BJ (cell line): ENCODE data around the gene BCDIN3D. TPM values are rescaled to one million over a fixed set of nuclear protein-coding genes. Genes with fewer than 3 reads are reported as not detected.

Experiments
- CTCF ChIA-PET: fragments of 350-600 bp; formaldehyde crosslinking; extraction: SDS; loops from one replicate; lab custom pipeline; 2021; ENCODE audit warnings: antibody characterized with exemption, inconsistent platforms; lab: Yijun Ruan, JAX
- POLR2A ChIA-PET: fragments of 300-600 bp; sonication (Branson Sonifier 250); formaldehyde crosslinking; extraction: SDS; loops from one replicate; lab custom pipeline; 2021; ENCODE audit warnings: antibody characterized with exemption; lab: Charles Lee
- DNase-seq: peaks from one replicate; pipeline ENCODE4 v3.0.0-alpha.2; 2011; ENCODE audit warnings: low read depth
- H3K27me3 ChIP-seq: 2 replicates; pipeline ENCODE4 v1.6.0; 2011; ENCODE audit warnings: low read length; ENCODE audit not compliant: control insufficient read depth, insufficient read depth
- H3K36me3 ChIP-seq: 2 replicates; pipeline ENCODE4 v1.5.1; 2011; ENCODE audit warnings: low read length; ENCODE audit not compliant: control insufficient read depth, insufficient read depth
- H3K4me3 ChIP-seq: 2 replicates; pipeline ENCODE4 v1.5.1; 2011; ENCODE audit warnings: low read depth, mild to moderate bottlenecking, control low read depth, low read length
- polyA plus RNA-seq: library from polyadenylated mRNA; depleted of rRNA; stranded (reverse); fragments of >200 nt; gene quantifications from 2 replicates; pipeline ENCODE4 v1.2.3, GENCODE V29; 2011
- TF ChIP-seq, protein P1 (sequence below): IDR thresholded peaks from 2 replicates; pipeline ENCODE4 v1.5.1; 2011; ENCODE audit warnings: low read depth, mild to moderate bottlenecking, control low read depth, inconsistent platforms, low read length, moderate library complexity; ENCODE audit not compliant: insufficient read depth

BCDIN3D gene
- polyA plus RNA-seq, 1 experiment, result 2.6 TPM

DNA sequence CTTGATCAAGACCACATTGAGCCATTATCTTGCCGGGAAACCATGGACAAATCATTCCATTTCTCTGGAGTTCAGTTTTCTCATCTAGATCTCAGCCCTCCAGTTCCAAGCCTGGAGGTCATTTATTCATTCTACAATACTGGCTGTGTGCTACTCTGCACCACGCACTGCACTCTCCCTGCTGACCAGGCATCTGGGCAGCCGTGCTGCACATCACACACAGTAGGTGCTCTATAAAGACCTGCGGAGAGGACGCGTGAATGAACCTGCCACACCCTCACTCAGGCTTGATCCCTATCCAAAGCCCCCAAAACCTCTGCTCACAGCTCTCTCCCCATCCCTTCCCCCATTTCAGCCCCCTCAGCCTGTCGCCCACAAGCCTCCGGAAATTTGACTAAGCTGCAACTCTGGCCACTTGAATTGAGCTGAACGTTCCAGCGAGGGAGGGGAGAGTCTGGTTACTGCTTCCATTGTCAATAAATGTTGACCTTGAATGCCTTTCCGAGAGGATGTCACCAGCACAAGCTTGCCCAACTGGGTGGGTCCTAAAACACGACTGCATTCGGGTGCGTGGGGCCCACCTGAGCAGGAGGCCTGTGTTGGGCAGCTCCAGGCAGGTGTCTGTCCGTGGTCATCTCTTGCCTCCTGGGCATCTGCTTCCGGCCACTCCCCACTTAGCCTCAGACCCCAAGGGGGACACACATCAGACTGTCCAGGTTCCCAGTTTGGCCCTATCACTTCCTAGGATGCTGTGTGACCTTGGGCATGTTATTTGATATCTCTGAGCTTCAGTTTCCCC, 43.0 kb upstream of the BCDIN3D start:
- DNase-seq, result no peak
- Histone ChIP-seq H3K36me3 (no peaks in the 10 kb centered on the region), H3K4me3 (no peak overlapping the region), H3K27me3 (peaks cover 31% of the 10 kb centered on the region)
- POLR2A ChIA-PET, result no interaction called here
- TF ChIP-seq, protein P1, sequence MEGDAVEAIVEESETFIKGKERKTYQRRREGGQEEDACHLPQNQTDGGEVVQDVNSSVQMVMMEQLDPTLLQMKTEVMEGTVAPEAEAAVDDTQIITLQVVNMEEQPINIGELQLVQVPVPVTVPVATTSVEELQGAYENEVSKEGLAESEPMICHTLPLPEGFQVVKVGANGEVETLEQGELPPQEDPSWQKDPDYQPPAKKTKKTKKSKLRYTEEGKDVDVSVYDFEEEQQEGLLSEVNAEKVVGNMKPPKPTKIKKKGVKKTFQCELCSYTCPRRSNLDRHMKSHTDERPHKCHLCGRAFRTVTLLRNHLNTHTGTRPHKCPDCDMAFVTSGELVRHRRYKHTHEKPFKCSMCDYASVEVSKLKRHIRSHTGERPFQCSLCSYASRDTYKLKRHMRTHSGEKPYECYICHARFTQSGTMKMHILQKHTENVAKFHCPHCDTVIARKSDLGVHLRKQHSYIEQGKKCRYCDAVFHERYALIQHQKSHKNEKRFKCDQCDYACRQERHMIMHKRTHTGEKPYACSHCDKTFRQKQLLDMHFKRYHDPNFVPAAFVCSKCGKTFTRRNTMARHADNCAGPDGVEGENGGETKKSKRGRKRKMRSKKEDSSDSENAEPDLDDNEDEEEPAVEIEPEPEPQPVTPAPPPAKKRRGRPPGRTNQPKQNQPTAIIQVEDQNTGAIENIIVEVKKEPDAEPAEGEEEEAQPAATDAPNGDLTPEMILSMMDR, result no peak
- CTCF ChIA-PET, result interaction anchor here (1.1 to 1.9 kb wide), 2 partner anchors 12 to 60 kb away, joined by 3 to 9 read pairs; no protein-coding TSS in a partner anchor

DNA sequence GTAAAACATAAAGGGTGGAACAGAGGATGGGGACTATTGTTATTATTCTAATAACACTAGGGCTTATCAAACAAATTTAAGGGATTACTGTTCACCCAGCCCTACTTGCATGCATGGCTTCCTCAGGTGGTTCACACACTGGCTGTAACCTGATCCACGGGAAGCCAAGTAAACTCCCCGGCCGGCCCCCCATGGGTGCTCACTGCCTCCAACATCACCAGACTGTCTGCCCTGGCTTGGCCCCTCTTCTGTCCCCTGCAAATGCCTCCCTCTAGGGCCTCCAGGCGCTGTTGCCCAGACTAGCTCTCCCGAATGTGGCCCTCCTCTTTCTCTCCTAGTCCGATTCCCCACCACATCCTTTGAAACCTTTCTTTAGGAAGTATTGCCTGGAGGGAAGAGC, 42.2 kb upstream of the BCDIN3D start:
- Histone ChIP-seq H3K4me3 (no peak overlapping the region), H3K27me3 (peaks cover 28% of the 10 kb centered on the region), H3K36me3 (no peaks in the 10 kb centered on the region)
- CTCF ChIA-PET, result no interaction called here
- TF ChIP-seq, protein P1, result no peak
- no peak for DNase-seq
- POLR2A ChIA-PET, result no interaction called here

DNA sequence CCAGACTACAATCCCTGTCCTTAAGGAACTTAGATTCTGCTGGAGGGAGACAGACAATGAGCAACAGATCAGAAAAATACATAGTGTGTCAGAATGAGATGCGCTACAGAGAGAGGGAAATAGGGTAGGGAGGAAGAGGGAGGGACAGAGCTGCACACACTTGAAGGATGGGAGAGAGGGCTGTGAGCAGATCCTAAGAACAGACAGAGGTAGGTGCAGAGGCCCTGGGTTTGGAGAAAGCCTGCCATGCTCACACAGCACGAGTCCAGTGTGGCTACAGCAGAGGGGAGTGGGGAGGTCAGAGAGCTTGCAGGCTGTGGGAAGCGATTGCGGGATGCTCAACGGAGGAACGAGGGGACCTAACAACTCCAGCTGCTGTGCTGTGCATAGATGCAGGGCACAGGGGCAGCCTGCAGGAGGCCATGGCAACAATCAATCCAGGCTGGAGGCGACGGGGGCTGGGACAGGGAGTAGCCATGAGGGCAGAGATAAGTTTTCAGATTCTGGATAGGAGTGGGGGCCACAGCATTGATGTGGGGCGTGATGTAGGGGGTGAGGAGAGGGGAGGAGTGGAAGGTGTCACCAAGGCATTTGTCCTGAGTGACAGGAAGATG, 40.1 kb upstream of the BCDIN3D start:
- no peak overlapping the region for H3K4me3 ChIP-seq
- TF ChIP-seq, protein P1, result no peak
- ChIA-PET CTCF (interaction anchor here (0.7 to 0.9 kb wide), 3 partner anchors 9 to 84 kb away, joined by 3 read pairs; no protein-coding TSS in a partner anchor), POLR2A (no interaction called here)
- no peak for DNase-seq
- peaks cover 23% of the 10 kb centered on the region for H3K27me3 ChIP-seq
- H3K36me3 ChIP-seq, result no peaks in the 10 kb centered on the region

DNA sequence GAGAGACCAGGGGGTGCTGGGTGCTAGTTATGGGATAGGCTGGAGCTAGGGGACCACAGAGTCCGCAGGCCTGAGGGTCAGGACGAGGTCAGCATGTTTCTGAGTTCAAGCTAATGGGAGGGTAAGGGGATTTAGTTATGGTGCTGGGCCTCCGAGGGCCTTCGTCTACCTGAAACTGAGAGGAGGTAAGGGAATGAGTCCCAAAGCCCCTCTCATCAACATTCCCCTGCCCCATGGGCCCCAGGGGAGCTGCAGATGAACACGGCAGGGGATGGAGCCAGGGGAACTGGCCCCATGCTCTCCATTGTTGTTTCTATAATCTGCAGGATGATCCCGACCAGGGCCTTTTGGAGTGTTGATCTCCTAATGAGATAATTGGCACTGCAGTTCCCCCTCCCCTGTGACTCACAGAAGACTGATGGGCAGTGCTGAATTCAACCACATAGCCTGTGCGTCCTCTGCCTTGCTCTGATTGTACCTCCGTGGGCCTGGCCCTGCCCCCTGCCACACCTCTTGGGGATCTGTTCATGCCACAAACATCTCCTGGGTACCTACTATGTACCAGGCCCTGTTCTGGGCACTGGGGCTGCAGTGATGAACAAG, 39.4 kb upstream of the BCDIN3D start:
- H3K4me3 ChIP-seq, result no peak overlapping the region
- TF ChIP-seq, protein P1, result no peak
- CTCF ChIA-PET, result interaction anchor here (0.9 to 1.6 kb wide), 2 partner anchors 13 to 15 kb away, joined by 3 to 7 read pairs; no protein-coding TSS in a partner anchor
- POLR2A ChIA-PET, result no interaction called here
- no peak for DNase-seq
- H3K36me3 ChIP-seq, result no peaks in the 10 kb centered on the region
- peaks cover 18% of the 10 kb centered on the region for H3K27me3 ChIP-seq
